Trophoblast cell (in vitro differentiated cells and primary cell): ENCODE data around the gene DYNAP.

ENCODE experiments used
- DNase-seq, 2 donors: peaks; one replicate each; pipeline ENCODE4 v3.0.0-alpha.2; 2016
- H2AFZ ChIP-seq: 2 replicates; pipeline ENCODE4 v1.6.1; 2013; ENCODE audit warnings: low read length, moderate library complexity, mild to moderate bottlenecking; ENCODE audit not compliant: insufficient read depth, poor library complexity
- H2AK5ac ChIP-seq: 2 replicates; pipeline ENCODE4 v1.6.1; 2013; ENCODE audit warnings: mild to moderate bottlenecking, low read length
- H2BK120ac ChIP-seq: 2 replicates; pipeline ENCODE4 v1.6.1; 2013; ENCODE audit warnings: low read length, mild to moderate bottlenecking, moderate library complexity; ENCODE audit not compliant: insufficient read depth, poor library complexity
- H2BK12ac ChIP-seq: 2 replicates; pipeline ENCODE4 v1.6.1; 2013; ENCODE audit warnings: mild to moderate bottlenecking, low read length, moderate library complexity
- H2BK5ac ChIP-seq: 2 replicates; pipeline ENCODE4 v1.6.1; 2013; ENCODE audit warnings: low read length, low read depth, moderate library complexity, mild to moderate bottlenecking; ENCODE audit not compliant: poor library complexity
- H3K14ac ChIP-seq: 2 replicates; pipeline ENCODE4 v1.6.1; 2013; ENCODE audit warnings: mild to moderate bottlenecking, low read length
- H3K18ac ChIP-seq: 2 replicates; pipeline ENCODE4 v1.6.1; 2013; ENCODE audit warnings: mild to moderate bottlenecking, low read length
- H3K23ac ChIP-seq: 2 replicates; pipeline ENCODE4 v1.6.1; 2013; ENCODE audit warnings: low read length
- H3K27ac ChIP-seq: 2 replicates; pipeline ENCODE4 v1.5.1; 2013; ENCODE audit warnings: low read depth, mild to moderate bottlenecking, inconsistent platforms, low read length, moderate library complexity
- H3K27me3 ChIP-seq: 2 replicates; pipeline ENCODE4 v1.6.1; 2013; ENCODE audit warnings: inconsistent platforms, mild to moderate bottlenecking, low read length, moderate library complexity; ENCODE audit not compliant: insufficient read depth
- H3K36me3 ChIP-seq, 2 experiments: 1 replicate in 1 of 2; 2 replicates in 1 of 2; pipeline ENCODE4 v1.6.1; 2013; ENCODE audit warnings: low read length in 2 of 2, mild to moderate bottlenecking in 2 of 2, moderate library complexity in 1 of 2; ENCODE audit not compliant: insufficient read depth in 2 of 2, control insufficient read depth in 1 of 2
- H3K4ac ChIP-seq: 2 replicates; pipeline ENCODE4 v1.6.1; 2013; ENCODE audit warnings: low read depth, mild to moderate bottlenecking, low read length, moderate library complexity
- H3K4me1 ChIP-seq, 2 experiments: 1 replicate in 1 of 2; 2 replicates in 1 of 2; pipeline ENCODE4 v1.6.1; 2013; ENCODE audit warnings: low read length in 2 of 2, mild to moderate bottlenecking in 2 of 2, moderate library complexity in 1 of 2; ENCODE audit not compliant: insufficient read depth in 2 of 2, control insufficient read depth in 1 of 2
- H3K4me2 ChIP-seq: 2 replicates; pipeline ENCODE4 v1.6.1; 2013; ENCODE audit warnings: inconsistent platforms, mild to moderate bottlenecking, low read length, moderate library complexity
- H3K4me3 ChIP-seq: 2 replicates; pipeline ENCODE4 v1.5.1; 2013; ENCODE audit warnings: mild to moderate bottlenecking, low read depth, low read length, inconsistent platforms
- H3K79me1 ChIP-seq: one replicate; pipeline ENCODE4 v1.6.1; 2013; ENCODE audit warnings: low read length
- H3K79me2 ChIP-seq: 2 replicates; pipeline ENCODE4 v1.6.1; 2013; ENCODE audit warnings: low read length, mild to moderate bottlenecking; ENCODE audit not compliant: control insufficient read depth, insufficient read depth, poor library complexity
- H3K9ac ChIP-seq: 2 replicates; pipeline ENCODE4 v1.6.1; 2013; ENCODE audit warnings: mild to moderate bottlenecking, low read length
- H3K9me3 ChIP-seq: 2 replicates; pipeline ENCODE4 v1.6.1; 2013; ENCODE audit warnings: low read depth, mild to moderate bottlenecking, control low read depth, inconsistent platforms, low read length; ENCODE audit not compliant: insufficient read depth
- H4K12ac ChIP-seq: 2 replicates; pipeline ENCODE4 v1.6.1; 2013; ENCODE audit warnings: low read depth, mild to moderate bottlenecking, low read length, moderate library complexity
- H4K8ac ChIP-seq: 2 replicates; pipeline ENCODE4 v1.6.1; 2013; ENCODE audit warnings: low read depth, mild to moderate bottlenecking, low read length, moderate library complexity
- H4K91ac ChIP-seq: one replicate; pipeline ENCODE4 v1.6.1; 2013; ENCODE audit warnings: low read depth, mild to moderate bottlenecking, low read length, moderate library complexity
- WGBS: extraction: QIAGEN DNeasy Blood & Tissue Kit; methylation state at CpG from one replicate; pipeline ENCODE4 v1.1.7; 2013; ENCODE audit warnings: missing lambda C conversion rate; ENCODE audit not compliant: insufficient read length, insufficient coverage; ENCODE audit errors: extremely low coverage; 5-methylcytosine and 5-hydroxymethylcytosine counted together

Gene DYNAP

DNA sequence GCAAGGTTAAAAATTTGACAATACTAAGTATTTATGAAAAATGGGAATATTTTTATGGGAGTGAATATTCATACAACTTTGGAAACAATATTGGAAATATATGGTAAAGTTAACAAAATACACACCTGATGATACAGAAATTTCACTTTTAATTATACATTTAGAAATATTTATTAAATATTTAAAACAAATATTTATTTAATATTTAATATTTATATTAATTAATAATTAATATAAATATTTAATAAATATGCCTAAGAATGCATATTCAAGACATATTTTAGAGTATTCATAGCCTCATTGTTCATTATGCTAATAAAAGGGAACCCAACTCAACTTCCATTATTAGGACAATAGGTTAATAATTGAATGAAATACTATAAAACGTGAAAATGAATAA lies 7.0 kb upstream of the DYNAP start:
- Histone ChIP-seq H4K91ac (no peak overlapping the region), H2AFZ (no peak overlapping the region), H3K4me1 (no peaks in the 10 kb centered on the region), H3K9me3 (no peaks in the 10 kb centered on the region), H2BK5ac (no peak overlapping the region), H3K14ac (no peak overlapping the region), H4K8ac (no peak overlapping the region), H3K4me2 (no peak overlapping the region), H3K9ac (no peak overlapping the region), H2AK5ac (no peak overlapping the region), H3K18ac (no peak overlapping the region), H3K4me3 (no peak overlapping the region), H3K4ac (no peak overlapping the region), H4K12ac (no peak overlapping the region), H3K27me3 (no peaks in the 10 kb centered on the region), H3K27ac (no peak overlapping the region), H2BK120ac (no peak overlapping the region), H3K79me2 (no peaks in the 10 kb centered on the region), H3K79me1 (no peaks in the 10 kb centered on the region), H3K23ac (no peak overlapping the region), H2BK12ac (no peak overlapping the region), H3K36me3 (no peaks in the 10 kb centered on the region)
- DNase-seq: no peak
- no CpG with 5 or more reads among the region's 1 CpG for WGBS

DNA sequence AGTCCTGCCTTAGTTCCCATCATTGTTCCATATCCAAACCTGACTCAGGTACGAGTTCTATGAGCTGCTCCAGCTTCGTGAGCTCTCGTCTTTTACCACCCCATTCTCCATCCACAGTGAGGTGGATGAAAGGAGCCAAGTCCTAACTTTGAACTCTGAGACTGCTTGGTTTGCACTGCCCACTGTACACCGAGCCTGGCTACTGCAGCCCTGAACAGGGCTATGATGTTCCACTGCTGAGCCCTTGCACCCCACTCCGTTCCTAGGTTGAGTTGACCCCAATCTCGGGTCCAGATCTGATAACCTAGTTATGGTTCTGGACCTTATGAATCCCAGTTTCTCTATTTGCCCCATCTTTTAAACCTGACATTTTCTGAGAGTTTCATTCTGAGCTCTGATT lies 5.3 kb upstream of the DYNAP start:
- Histone ChIP-seq H2BK5ac (no peak overlapping the region), H3K36me3 (no peaks in the 10 kb centered on the region), H3K79me1 (no peaks in the 10 kb centered on the region), H3K4me1 (no peaks in the 10 kb centered on the region), H3K27me3 (no peaks in the 10 kb centered on the region), H4K91ac (no peak overlapping the region), H3K18ac (no peak overlapping the region), H4K12ac (no peak overlapping the region), H3K27ac (no peak overlapping the region), H2AK5ac (no peak overlapping the region), H3K23ac (no peak overlapping the region), H3K79me2 (no peaks in the 10 kb centered on the region), H3K4me3 (no peak overlapping the region), H3K9me3 (no peaks in the 10 kb centered on the region), H2AFZ (no peak overlapping the region), H3K14ac (no peak overlapping the region), H3K9ac (no peak overlapping the region), H4K8ac (no peak overlapping the region), H3K4ac (no peak overlapping the region), H3K4me2 (no peak overlapping the region), H2BK120ac (no peak overlapping the region), H2BK12ac (no peak overlapping the region)
- WGBS: no CpG with 5 or more reads among the region's 6 CpGs
- no peak for DNase-seq

- Histone ChIP-seq H3K9me3 (no peaks in the 10 kb centered on the region), H3K79me1 (no peaks in the 10 kb centered on the region), H3K79me2 (no peaks in the 10 kb centered on the region), H2BK12ac (no peak overlapping the region), H4K8ac (no peak overlapping the region), H2BK120ac (no peak overlapping the region), H4K91ac (no peak overlapping the region), H3K14ac (no peak overlapping the region), H2AFZ (no peak overlapping the region), H3K4me1 (peaks cover 0 to 7% of the 10 kb centered on the region in 2 experiments), H2AK5ac (no peak overlapping the region), H3K27me3 (no peaks in the 10 kb centered on the region), H3K4me3 (no peak overlapping the region), H3K4me2 (no peak overlapping the region), H3K36me3 (no peaks in the 10 kb centered on the region), H3K4ac (no peak overlapping the region), H2BK5ac (no peak overlapping the region), H3K18ac (no peak overlapping the region), H3K23ac (no peak overlapping the region), H4K12ac (no peak overlapping the region), H3K9ac (no peak overlapping the region), H3K27ac (no peak overlapping the region)
- peak; percentile 72 to 90 for DNase-seq
- no CpG with 5 or more reads among the region's 6 CpGs for WGBS
These were observed 13.2 kb downstream of the DYNAP start for GRCh38 chr18:54604211-54604610.

DNA sequence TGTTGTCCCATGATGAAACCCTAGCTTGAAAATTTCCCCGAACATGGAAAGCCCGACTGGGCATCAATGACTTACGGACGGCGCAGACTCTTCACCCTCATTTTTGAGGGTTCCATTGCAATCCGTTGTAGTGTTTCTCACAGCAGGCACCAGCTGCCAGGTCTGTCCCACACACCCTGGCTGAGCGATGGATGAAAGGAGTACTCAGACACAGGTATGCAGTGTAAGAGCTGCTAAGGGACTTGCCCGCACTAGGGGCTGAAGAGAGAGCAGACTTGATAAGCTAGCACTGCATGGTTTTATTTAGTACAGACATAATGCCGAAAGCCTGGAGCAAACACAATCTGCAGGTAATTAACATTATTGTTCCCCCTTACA lies 15.8 kb downstream of the DYNAP start:
- H3K79me2 ChIP-seq: no peaks in the 10 kb centered on the region
- H3K14ac ChIP-seq: no peak overlapping the region
- no peak overlapping the region for H3K9ac ChIP-seq
- peaks cover 0 to 7% of the 10 kb centered on the region in 2 experiments for H3K4me1 ChIP-seq
- H3K4me3 ChIP-seq: no peak overlapping the region
- no peaks in the 10 kb centered on the region for H3K27me3 ChIP-seq
- H3K79me1 ChIP-seq: no peaks in the 10 kb centered on the region
- no CpG with 5 or more reads among the region's 9 CpGs for whole genome bisulfite sequencing
- no peak overlapping the region for H3K18ac ChIP-seq
- H3K4me2 ChIP-seq: no peak overlapping the region
- no peak overlapping the region for H4K12ac ChIP-seq
- H3K27ac ChIP-seq: no peak overlapping the region
- no peak overlapping the region for H4K8ac ChIP-seq
- no peaks in the 10 kb centered on the region for H3K36me3 ChIP-seq
- H3K23ac ChIP-seq: no peak overlapping the region
- no peak overlapping the region for H4K91ac ChIP-seq
- H2AFZ ChIP-seq: no peak overlapping the region
- H2BK12ac ChIP-seq: no peak overlapping the region
- no peak overlapping the region for H2BK120ac ChIP-seq
- no peak overlapping the region for H2BK5ac ChIP-seq
- peak; percentile 73 to 83 for DNase-seq
- H2AK5ac ChIP-seq: no peak overlapping the region
- H3K9me3 ChIP-seq: no peaks in the 10 kb centered on the region
- no peak overlapping the region for H3K4ac ChIP-seq
